ENCODE data around the gene RAB11FIP4.

The RAB11FIP4 gene

DNA sequence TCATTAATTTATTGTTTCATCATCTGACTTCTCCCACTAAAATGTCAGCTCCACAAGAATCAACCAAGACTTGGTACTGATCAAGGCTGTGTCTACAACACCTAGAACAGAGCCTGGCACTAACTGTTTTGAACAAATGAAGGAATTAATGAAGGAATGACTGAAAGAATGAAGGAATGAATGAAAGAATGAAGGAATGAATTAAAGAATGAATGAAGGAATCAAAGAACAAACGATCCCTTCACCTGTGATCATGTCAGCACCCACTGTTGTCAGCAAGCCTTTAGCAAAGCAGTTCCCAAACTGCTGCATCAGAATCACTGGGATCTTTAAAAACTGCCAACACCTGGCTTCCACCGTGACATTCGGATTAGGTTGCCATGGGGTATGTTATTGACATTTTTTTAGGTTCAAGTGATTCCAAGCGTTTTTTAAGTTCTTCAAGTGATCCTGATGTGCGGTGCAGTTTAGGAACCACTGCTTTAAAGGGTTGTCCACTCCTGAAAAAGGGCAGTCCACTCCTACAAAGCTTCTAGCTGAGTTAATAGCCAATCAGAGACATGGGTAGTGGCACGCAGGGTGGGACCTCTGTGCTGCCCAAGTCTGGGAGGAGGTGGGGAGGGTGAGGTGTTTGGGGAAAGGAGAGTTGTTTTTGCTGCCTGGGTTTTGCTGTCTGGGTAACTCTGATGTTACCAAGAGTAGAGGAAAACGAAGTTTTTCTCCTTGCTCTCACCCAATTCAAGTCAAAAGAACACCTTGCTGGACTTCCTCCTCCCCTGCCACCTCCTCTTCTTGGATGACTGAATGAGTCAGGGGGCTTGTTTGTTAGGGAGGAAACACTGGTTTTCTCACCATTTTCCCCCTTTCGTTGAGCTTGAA lies 89.7 kb downstream of the RAB11FIP4 start:
- DNase-seq (ENCODE audit: low read depth in 2 of 3, low spot score in 2 of 3), result no peak

DNA sequence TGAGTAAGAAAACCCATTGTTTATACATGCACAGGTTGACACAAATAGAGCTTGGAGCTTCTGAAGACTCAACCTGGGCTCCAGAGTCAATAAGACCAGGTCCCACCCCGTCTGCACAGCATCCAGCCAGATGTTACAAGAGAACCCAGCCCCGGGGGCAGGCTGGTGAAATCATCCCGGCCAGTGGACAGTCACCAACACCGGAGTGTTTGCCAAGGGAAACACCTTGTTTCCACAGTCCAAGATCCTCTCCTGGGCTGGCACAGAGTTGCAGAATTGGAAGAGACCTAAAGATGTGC lies 90.3 kb downstream of the RAB11FIP4 start:
- DNase-seq (ENCODE audit: low read depth in 2 of 3, low spot score in 2 of 3), result no peak

DNA sequence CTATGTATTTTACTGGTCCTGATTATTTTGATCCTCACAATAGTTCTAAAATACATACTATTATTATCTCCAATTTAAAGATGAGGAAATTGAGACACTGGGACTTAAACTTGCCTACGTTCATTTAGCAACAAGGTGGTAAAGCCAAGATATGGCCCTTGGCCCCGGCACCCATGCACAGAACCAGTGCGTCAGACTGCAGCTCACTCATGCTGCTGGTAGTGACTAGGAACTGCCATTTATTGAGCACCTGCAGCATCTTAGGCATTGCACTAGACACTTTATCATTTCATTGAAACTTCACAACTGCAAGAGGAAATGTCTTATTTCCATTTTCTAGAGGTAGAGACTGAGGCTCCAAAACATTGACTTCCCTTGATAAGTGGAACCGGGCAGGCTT lies 93.3 kb downstream of the RAB11FIP4 start:
- no peak for DNase-seq (ENCODE audit: low read depth in 2 of 3, low spot score in 2 of 3)

DNA sequence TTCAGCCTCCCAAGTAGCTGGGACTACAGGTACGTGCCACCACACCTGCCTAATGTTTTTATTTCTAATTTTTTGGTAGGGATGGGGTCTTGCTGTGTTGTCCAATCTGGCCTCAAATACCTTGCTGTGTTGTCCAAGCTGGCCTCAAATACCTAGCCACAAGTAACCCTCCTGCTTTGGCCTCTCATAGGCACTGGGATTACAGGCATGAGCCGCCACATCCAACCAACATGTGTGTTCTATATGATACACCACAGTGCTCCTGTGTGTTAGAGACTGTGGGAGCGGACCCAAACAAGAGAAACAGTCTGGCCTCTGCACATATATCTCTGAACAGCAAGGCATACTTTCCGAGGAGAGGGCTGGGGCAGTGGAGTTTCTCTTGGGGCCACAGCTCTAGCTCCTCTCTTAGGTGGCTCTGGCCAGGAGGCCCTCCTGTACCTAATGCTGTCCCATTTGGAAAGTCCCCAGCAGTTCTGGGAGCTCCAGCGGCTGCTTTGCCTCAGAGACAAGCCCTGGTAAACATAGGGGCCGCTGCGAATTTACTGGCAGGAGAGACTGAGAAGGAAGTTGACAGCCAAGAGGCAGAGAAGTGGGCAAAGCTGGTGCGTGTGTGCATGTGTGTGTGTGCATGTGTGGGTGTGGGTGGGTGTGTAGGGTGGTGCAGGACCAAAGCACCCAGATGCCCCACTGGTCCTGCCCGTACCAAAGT lies 95.0 kb downstream of the RAB11FIP4 start:
- DNase-seq (ENCODE audit: low read depth in 2 of 3, low spot score in 2 of 3), result no peak

DNA sequence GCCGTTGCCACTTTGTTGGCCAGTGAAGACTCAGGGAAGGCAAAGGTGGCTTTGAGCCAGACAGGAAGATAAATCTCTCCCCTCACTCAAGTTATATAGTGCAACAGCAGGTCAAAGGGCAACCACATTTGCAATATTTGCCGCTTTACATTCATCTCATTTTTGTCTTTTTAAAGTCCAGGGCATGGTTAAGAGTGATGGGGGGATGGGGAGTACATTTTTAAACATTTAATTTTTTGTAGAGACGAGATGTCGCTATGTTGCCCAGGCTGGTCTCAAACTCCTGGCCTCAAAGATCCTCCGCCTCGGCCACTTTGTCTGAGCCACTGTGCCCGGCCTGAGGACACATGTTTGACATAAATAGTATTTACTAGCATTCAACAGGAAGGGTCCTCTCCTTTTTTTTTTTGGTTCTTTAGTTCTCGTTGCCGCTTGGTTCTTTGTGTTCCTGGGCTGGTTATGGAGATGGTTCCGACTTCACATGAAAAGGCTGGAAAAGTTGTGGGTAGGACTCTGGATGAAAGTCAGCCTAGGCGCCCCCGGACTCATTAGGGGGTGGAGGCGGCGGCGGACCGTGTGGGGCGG lies 95.7 kb downstream of the RAB11FIP4 start:
- DNase-seq (ENCODE audit: low read depth in 2 of 3, low spot score in 2 of 3), result no peak

DNA sequence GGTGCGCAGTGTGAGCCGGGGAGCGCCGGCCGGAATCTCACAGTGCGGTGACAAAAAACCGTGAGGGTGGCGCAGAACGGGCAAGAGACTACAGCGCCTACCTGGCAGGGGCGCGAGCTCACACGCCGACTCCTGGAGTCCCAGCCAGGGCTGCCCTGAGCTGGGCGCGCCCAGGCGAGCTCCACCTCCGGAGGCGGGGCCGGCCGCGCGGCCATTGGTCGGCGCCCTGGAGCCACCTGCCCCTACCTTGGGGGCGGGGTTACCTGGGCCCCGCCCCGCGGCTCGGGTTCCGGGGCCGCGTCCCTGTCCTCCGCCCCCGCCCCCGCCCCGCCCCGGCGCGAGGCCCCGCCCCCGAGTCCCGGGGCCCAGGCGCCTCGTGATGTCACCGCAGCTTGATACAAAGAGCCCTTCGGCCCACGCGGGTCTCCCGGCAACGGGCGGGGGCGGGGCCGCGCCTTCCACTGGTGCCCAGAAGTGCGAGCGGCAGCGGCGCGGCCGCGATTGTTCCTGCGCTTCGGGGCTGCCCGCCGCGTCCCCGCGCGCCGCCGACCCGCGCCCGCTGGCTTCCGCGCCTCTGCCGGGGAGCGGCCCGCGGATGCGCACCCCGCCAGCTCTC lies 96.3 kb downstream of the RAB11FIP4 start:
- DNase-seq (ENCODE audit: low read depth in 2 of 3, low spot score in 2 of 3), result peak; percentile 72 to 86 (median 74)

DNA sequence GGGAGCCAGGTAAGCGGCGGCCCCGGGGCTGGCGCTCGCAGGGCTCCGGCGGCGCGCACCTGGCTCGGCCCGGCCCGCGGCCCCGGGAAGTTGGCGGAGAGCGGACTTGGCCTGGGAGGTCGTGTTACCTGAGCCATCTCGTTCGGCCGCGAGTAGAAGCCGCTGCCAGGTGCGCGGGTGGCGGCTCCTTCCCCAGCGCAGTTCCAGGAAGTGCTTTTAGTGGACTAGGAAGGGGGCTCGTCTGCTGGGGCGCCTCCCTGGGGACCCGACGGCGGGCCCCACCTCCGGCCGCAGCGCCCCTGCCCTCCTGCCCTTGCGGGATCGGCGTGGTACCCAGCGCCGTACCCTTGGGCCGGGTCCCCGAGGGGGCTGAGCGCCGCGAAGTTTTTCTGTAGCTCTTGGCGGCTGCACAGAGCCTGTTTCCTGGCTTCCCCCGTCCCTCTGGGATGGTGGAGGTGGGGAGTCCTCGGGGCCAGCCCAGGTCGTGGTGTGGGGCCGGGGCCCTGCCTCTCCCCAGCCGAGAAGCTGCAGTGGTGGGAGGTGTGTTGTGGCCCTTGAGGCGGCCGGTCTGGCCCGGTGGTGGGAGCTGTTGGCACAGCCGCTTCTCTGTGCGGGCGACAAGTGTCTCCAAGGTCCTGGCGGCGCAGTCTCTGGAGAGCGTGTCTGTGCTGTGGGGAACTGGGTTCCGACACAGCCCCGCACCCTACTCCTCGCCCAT lies 96.9 kb downstream of the RAB11FIP4 start:
- no peak for DNase-seq (ENCODE audit: low read depth in 2 of 3, low spot score in 2 of 3)

DNA sequence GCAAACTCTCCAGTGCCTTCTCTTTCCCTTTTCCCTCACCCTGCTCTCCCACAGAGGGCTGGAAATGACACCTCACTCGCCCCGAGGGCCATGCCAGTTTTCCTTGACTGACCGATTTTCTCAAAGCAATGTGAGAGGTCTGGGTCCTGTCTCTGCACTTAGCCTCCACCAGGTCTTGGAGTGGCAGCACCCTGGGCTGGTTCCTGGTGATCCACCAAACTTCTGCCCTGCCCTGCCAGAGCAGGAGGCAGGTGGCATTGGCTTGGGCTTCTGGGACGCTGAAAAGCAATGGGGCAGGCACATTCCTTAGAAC lies 97.5 kb downstream of the RAB11FIP4 start:
- no peak for DNase-seq (ENCODE audit: low read depth in 2 of 3, low spot score in 2 of 3)

DNA sequence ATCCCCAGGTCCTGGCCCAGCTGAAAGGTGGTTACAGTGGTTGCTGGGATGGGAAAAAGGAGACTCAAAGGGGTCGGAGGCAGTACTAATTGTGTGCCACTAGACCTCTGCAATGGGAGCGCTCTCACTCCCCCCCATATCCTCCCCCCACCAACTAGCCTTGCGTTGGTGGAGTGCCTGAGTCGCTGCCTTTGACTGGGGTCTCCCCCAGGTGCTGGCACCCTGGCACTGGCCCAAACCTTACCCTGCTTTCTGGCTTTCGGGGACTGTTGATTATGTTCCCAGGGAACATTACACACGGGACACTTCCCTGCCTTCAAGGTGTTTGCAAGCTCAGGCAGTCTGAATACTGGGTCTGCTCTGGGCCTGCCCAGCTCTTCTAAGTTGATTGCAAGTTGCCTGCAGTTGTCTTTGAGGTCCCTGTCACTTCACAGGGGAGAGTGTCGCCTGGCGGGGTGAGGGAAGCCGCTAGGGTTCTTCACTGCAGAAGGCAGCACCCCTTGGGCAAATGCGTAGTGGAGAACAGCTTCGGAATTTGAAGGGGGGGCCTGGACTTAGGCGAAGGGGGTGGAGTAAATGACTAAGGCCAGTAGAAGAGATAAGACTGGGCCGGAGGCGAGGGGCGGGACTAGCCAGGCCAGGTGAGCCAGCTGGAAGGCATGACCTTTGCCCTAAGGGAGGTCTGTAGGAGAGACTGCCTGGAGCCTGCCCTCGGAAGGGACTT lies 98.0 kb downstream of the RAB11FIP4 start:
- DNase-seq (ENCODE audit: low read depth in 2 of 3, low spot score in 2 of 3), result no peak

DNA sequence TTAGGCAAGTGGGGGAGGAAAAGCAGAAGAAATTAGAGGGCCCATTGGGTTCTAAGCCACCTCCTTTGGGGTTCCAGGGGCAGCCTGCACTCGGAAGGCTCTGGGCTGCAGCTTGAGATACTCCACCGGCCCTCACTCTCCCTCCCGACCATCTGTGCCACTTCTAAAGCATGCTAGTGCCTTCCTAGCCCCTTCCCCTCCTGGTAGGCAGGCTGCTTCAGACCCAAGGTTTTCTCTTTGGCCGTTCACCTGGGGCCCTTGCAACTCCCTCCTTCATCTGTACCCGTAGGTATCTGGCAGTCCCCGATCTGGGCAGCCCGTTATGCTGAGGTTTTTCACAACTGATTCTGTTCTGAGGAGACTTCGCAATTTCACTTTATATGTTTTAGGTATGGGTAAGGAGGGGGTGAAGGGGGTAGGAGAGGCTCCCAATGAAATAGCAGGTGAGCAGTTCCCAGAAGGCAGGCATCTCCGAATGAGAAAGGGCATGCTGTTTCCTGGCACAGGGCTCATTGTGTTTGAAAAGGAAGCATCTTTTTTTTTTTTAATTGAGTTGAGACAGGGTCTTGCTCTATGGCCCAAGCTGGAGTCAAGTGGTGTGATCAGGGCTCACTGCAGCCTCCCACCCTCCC lies 98.7 kb downstream of the RAB11FIP4 start:
- no peak for DNase-seq (ENCODE audit: low read depth in 2 of 3, low spot score in 2 of 3)

DNA sequence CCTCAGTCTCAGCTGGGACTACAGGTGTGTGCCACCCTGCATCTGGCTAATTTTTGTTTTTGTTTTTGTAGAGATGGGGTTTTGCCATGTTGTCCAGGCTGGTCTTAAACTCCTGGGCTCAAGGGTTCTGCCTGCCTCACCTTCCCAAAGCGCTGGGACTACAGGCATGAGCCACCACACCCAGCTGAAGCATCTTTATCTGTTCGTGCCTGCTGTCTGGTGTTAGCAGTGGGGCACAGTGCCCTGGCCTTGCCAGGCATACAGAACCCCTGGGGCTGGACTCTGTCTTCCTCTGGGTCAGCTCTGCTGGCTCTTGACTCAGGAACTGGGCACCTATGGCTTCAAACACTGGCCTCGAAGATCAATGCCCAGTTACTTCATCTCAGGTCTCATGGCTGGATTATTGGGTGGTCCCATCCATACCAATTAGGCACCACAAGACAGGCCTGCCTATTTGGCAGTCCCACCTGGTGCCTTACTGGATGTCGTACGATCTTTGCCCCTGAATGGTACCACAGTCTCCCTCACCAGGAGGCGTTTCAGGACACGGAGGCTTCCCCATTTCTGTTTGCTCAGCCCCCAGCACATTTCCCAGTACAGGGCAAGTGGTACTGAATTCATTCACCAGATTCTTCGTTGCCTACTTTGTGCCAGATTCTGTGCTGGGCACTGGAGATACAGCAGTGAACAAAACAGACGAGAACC lies 99.3 kb downstream of the RAB11FIP4 start:
- no peak for DNase-seq (ENCODE audit: low read depth in 2 of 3, low spot score in 2 of 3)

DNA sequence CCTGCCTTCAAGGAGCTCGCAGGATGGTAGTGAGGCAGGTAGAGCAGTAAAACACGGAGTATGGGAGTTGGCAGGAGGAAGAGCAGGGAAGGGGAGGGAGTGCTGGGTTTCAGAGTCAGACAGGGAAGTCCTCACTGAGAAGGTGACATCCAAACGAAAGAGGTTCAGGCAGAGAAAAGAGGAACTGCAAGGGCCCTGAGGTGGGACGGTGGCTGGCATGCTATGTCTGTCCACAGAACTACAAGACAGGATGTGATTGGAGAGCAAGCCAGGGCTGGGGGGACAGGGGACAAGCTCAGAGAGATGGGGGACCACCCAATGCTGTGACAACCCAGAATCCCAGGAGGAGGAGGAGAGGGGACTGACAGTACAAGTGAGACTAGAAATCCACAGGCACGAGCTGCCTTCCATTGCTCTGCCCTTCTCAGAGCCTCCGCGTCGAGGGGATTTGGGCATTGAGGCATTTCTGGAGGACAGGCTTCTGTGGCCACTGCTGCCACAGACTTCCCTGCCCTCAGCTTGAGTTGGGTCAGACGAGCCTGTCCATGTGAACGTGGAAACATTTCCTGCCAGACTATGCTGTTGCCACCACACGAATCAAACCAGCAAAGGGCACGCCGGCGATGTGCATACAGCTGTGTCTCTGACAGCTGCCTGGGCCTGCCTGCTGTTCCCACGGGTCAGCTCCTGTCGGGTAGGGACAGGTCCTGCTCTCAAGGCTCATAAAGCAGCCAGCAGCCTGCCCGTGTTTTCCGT lies 100.1 kb downstream of the RAB11FIP4 start:
- DNase-seq (ENCODE audit: low read depth in 2 of 3, low spot score in 2 of 3), result no peak

DNA sequence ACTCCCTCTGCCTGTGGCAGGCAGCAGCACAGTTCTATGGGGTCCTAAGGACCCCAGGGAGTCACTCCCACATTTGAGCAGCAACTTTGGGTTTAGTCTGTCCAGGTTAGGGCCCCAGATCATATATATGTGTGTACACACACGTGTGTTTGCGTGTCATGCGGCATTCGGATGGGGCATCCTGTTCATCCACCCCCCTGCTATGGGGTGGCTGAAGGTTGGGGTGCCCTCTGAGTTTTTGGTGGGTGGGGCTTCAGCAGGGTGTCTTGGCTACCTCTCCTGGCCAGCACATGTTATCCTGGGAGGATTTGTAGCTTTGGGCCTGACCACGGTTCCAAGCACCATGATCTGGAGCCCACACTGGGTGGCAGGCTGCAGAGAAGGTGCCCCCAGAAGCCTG lies 100.7 kb downstream of the RAB11FIP4 start:
- DNase-seq (ENCODE audit: low read depth in 2 of 3, low spot score in 2 of 3), result no peak

DNA sequence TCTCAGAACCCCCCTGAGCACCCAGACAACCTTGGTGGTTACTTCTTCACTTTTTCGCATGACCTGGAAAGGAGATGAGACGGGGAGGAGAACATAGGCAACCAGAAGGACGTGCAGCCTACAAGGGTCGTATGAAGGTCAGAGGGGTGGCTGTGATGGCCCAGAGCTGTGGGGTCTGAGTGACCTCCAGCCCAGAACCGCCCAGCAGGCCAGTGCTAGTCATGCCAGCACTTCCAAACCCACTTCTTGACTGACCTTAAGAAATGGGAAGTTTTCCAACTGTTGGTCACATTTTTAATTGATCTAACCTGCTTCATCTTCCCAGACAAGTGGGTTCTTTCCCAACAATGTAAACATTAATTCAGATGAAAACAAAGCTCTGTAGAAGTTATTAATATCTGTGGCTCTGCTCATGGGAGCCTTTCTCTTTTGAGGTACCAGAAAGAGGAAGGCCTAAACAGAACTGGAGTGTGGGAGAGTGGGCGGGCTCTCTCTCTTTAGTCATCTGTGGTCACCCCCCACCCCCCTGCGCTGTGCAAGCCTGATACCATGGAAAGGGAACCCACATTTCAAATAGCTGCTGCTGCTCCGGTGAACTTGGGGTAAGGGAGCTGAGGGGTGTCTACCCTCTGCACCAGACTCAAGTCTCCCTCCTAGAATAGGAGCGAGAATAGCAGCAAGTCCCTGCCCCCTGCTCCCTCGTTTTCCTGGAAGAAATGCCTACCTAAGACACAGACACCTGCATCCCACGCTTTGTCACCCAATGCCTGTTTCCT lies 101.6 kb downstream of the RAB11FIP4 start:
- DNase-seq (ENCODE audit: low read depth in 2 of 3, low spot score in 2 of 3), result no peak

DNA sequence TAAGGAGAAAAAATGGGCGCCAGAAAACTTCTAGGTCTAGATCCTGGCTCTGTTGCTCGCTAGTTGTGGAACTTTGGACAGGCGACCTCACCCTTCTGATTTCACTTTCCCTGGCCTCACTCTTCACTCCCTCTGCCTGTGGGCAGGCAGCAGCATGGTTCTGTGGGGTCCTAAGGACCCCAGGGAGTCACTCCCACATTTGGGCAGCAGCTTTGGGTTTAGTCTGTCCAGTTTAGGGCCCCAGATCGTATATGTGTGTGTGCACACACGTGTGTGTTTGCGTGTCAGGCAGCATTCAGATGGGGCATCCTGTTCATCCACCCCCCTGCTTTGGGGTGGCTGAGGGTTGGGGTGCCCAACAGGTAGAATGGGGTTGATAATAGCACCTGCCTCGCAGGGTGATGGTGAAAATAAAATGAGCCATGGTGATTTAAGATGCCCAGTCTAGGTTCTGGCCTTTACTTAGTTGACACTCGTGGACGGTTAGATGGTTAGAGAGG lies 102.2 kb downstream of the RAB11FIP4 start:
- DNase-seq (ENCODE audit: low read depth in 2 of 3, low spot score in 2 of 3), result no peak

DNA sequence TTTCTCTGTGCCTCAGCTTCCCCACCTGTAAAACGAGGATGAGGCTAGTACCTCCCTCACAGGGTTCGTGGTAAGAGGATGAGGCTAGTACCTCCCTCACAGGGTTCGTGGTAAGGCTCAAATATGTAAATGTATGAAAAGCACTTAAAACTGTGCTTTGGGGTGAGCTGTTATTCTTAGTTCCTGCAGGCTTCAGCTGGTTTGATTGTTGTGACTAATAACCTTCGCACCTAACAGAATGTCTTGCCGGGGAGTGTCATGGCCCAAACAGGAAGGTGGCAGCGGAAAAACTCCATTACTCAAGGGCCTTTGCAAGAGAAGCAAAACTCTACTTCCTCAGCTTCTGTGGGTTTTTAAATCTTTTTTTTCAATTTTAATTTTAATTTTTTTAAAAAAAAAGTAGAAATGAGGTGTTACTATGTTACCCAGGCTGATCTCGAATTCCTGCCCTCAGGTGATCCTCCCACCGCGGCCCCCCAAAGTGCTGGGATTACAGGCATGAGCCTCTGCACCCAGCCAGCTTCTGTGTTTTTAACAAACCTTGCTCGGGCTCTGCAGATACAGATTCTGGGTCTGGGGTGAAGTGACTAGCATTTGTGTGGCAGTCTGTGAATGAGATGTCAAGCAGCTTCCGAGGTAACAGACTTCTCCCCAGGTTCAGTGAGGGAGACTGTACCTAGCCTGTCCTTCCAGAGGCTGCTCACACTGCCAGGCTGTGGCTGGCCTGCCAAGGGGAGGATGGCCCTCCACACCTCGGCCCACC lies 103.0 kb downstream of the RAB11FIP4 start:
- DNase-seq (ENCODE audit: low read depth in 2 of 3, low spot score in 2 of 3), result no peak
